ENCODE measurements around the gene TMEM54. TPM values are rescaled to one million over a fixed set of nuclear protein-coding genes. Genes with fewer than 3 reads are reported as not detected.

The TMEM54 gene
- total RNA-seq, 1 experiment from 2014 or later = 61.5 TPM

GRCh38 chr1:32871364-32872191 is 29.6 kb downstream of the TMEM54 start:
- no TSS peak for BruUV-seq (replicated peaks)
- no peak for TF ChIP-seq CTCF (IDR thresholded peaks at IDR 0.05)
- TF ChIP-seq REST (IDR thresholded peaks at IDR 0.05; ENCODE audit: insufficient read depth in 1 of 2, low read depth in 2 of 2, low read length in 1 of 2) = no peak
- TF ChIP-seq POLR2AphosphoS5 (IDR thresholded peaks at IDR 0.05; ENCODE audit: low read depth, low read length) = no peak
- no peak for TF ChIP-seq SIN3A (IDR thresholded peaks at IDR 0.05; ENCODE audit: borderline replicate concordance, insufficient read depth, low read depth, low read length)
- TF ChIP-seq TCF7L2 (IDR thresholded peaks at IDR 0.05; ENCODE audit: low read depth, low read length) = no peak
- in situ Hi-C loops (cut with HindIII; ENCODE audit: low pct_unique_long_range_greater_than_20kb, low sequenced_read_pairs) = no loop called here

DNA sequence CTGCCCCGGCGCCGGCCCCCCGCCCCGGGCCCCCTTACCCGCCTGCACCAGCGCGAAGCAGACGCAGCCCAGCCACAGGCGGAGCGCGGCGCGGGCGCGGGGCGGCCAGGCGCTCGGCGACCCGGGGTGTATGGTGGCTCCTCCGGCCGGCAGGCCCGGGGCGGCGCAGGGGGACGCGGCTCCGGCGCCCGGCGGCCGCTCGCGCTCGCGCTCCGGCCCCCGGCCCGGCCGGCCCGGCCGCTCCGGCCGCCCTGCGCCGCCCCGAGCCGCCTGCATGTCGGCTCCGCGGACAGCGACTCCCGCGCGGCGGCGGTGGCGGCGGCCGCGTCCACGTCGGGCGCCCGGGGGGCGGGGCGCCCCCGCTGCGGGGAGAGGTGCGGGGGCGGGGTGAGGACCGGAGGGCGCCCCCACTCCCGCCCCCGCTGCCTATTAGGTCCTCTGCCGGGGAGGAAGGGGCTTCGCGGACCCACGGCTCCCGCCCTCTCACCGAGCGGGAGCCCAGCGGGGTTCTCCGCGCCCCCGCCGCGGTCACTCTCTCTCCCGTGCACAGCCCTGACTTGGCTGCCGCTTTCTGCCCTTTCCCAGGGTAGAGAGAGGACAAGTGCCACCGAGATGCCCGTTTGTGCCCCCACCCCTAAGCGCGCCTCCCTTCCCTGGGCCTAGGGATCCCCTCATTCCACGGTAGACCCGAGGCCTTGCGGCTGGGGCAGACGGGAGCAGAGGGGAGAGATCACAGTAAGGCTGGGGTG is 30.4 kb downstream of the TMEM54 start, which contains the start of gene FNDC5:
FNDC5 (minus strand) TSS at position 298 of the 749 bp plus-strand sequence.
- in situ Hi-C loops (cut with HindIII; ENCODE audit: low pct_unique_long_range_greater_than_20kb, low sequenced_read_pairs) (no loop called here), intact Hi-C loops (cut with micrococcal nuclease; ENCODE audit: unreplicated experiment) (loop anchor here (10.0 kb wide), 2 partner anchors 214 to 426 kb away; partner anchors contain the start of gene AZIN2)
- ATAC-seq (peak; percentile 69), DNase-seq (ENCODE audit: low read depth, low spot score) (no peak)
- TF ChIP-seq CTCF (IDR thresholded peaks at IDR 0.05) = no peak
- TF ChIP-seq TCF7L2 (IDR thresholded peaks at IDR 0.05; ENCODE audit: low read depth, low read length) = no peak
- TF ChIP-seq REST (IDR thresholded peaks at IDR 0.05; ENCODE audit: insufficient read depth in 1 of 2, low read depth in 2 of 2, low read length in 1 of 2) = no peak
- no peak for TF ChIP-seq POLR2AphosphoS5 (IDR thresholded peaks at IDR 0.05; ENCODE audit: low read depth, low read length)
- no peak for TF ChIP-seq SIN3A (IDR thresholded peaks at IDR 0.05; ENCODE audit: borderline replicate concordance, insufficient read depth, low read depth, low read length)
- Histone ChIP-seq H3K4me1 (ENCODE audit: control insufficient read depth, insufficient read depth, low read length) (peaks cover 11% of the 10 kb centered on the region), H3K27me3 (ENCODE audit: control insufficient read depth, insufficient read depth, low read length) (peaks cover 4% of the 10 kb centered on the region), H3K36me3 (ENCODE audit: control insufficient read depth, insufficient read depth, low read length) (no peaks in the 10 kb centered on the region), H3K4me3 (ENCODE audit: low read depth in 2 of 2, low read length in 2 of 2) (peak within 1 kb of the TSS; percentile 40 to 58), H3K9me3 (ENCODE audit: control insufficient read depth, insufficient read depth, low read depth, low read length) (no peaks in the 10 kb centered on the region), H3K27ac (ENCODE audit: low read length) (no peak within 1 kb of the TSS)
- BruUV-seq (replicated peaks) = no TSS peak
- CTCF ChIA-PET = interaction anchor here (1.7 kb wide), 1 partner anchor 10 kb away, joined by 4 read pairs; no protein-coding TSS in a partner anchor
- POLR2A ChIA-PET = interaction anchor here (0.5 kb wide), 1 partner anchor 10 kb away, joined by 4 read pairs; no protein-coding TSS in a partner anchor

More at GRCh38 chr1:32871364-32872191, 29.6 kb downstream of the TMEM54 start:
- peak; percentile 57 for ATAC-seq
- Histone ChIP-seq H3K9me3 (ENCODE audit: control insufficient read depth, insufficient read depth, low read depth, low read length) (no peaks in the 10 kb centered on the region), H3K4me1 (ENCODE audit: control insufficient read depth, insufficient read depth, low read length) (peaks cover 14% of the 10 kb centered on the region), H3K4me3 (ENCODE audit: low read depth in 2 of 2, low read length in 2 of 2) (peak overlapping the region; percentile 40 to 58), H3K36me3 (ENCODE audit: control insufficient read depth, insufficient read depth, low read length) (no peaks in the 10 kb centered on the region), H3K27me3 (ENCODE audit: control insufficient read depth, insufficient read depth, low read length) (peaks cover 4% of the 10 kb centered on the region), H3K27ac (ENCODE audit: low read length) (no peak overlapping the region)
- DNase-seq (ENCODE audit: low read depth, low spot score) = no peak
- ChIA-PET POLR2A (interaction anchor here (0.5 kb wide), 1 partner anchor 9 kb away, joined by 4 read pairs; no protein-coding TSS in a partner anchor), CTCF (interaction anchor here (1.1 to 1.7 kb wide), 2 partner anchors 10 to 16 kb away, joined by 3 to 4 read pairs; no protein-coding TSS in a partner anchor)
- intact Hi-C loops (cut with micrococcal nuclease; ENCODE audit: unreplicated experiment) = loop anchor here (10.0 kb wide), 2 partner anchors 213 to 427 kb away; partner anchors contain the start of gene AZIN2

All from Panc1 (cell line).